ENCODE data around the gene SMCP.

The SMCP gene

DNA sequence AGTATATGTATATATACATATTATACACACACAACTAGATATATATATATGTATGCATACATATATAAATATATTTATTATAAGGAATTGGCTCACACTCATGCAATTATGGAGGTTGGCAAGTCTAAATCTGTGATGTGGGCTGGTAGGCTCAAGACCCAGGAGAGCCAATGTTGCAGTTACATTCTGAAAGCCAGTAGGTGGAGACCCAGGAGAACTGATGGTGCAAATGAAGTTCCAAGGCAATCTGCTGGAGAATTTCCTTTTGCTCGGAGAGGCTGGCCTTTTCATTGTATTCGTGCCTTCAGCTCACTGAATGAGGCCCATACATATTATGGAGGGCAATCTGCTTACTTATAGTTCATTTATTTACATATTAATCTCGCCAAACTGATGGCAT lies 39.7 kb downstream of the SMCP start:
- Histone ChIP-seq H3K9me2 (replicated peaks; ENCODE audit: low read depth, low read length) (no peaks in the 10 kb centered on the region), H2AFZ (ENCODE audit: low read length) (no peak overlapping the region), H3K4me3 (ENCODE audit: low read length, poor library complexity, severe bottlenecking) (no peak overlapping the region), H4K20me1 (ENCODE audit: insufficient read depth, low read length, poor library complexity, severe bottlenecking) (no peaks in the 10 kb centered on the region), H3K9me3 (ENCODE audit: insufficient read depth, low read depth, low read length) (no peaks in the 10 kb centered on the region), H3K27me3 (ENCODE audit: insufficient read depth, low read length, poor library complexity, severe bottlenecking) (no peaks in the 10 kb centered on the region), H3K36me3 (ENCODE audit: insufficient read depth, low read length) (no peaks in the 10 kb centered on the region), H3K9ac (ENCODE audit: low read depth, low read length, poor library complexity, severe bottlenecking) (no peak overlapping the region), H3K4me2 (ENCODE audit: low read depth, low read length, poor library complexity, severe bottlenecking) (no peak overlapping the region), H3F3A (ENCODE audit: low read depth) (no peaks in the 10 kb centered on the region), H3K4me1 (ENCODE audit: insufficient read depth, low read length, poor library complexity, severe bottlenecking) (no peaks in the 10 kb centered on the region), H3K79me2 (ENCODE audit: insufficient read depth, low read length) (no peaks in the 10 kb centered on the region)
- TF ChIP-seq, protein P1, sequence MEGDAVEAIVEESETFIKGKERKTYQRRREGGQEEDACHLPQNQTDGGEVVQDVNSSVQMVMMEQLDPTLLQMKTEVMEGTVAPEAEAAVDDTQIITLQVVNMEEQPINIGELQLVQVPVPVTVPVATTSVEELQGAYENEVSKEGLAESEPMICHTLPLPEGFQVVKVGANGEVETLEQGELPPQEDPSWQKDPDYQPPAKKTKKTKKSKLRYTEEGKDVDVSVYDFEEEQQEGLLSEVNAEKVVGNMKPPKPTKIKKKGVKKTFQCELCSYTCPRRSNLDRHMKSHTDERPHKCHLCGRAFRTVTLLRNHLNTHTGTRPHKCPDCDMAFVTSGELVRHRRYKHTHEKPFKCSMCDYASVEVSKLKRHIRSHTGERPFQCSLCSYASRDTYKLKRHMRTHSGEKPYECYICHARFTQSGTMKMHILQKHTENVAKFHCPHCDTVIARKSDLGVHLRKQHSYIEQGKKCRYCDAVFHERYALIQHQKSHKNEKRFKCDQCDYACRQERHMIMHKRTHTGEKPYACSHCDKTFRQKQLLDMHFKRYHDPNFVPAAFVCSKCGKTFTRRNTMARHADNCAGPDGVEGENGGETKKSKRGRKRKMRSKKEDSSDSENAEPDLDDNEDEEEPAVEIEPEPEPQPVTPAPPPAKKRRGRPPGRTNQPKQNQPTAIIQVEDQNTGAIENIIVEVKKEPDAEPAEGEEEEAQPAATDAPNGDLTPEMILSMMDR (conservative IDR thresholded peaks at IDR 0.05; ENCODE audit: low read length), result no peak

DNA sequence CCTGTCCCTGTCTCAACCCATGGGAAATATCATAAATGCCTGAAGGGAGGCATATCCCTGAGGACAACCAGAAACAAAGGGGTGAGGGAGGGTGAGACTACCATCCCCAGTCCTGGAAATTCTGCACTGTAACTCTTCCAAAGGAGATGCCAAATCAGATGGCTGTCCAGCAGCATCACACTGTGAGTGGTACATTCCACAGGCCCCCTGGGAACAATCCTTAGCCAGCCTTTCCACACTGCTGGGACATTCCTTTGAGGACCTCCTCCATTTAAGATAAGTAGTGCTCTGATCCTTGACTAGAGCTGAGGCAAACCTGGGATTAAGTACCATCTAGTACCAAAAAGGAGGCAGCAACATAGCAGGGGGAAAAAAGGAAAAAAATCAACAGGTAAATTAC lies 40.9 kb downstream of the SMCP start:
- Histone ChIP-seq H3K36me3 (ENCODE audit: insufficient read depth, low read length) (no peaks in the 10 kb centered on the region), H3K4me1 (ENCODE audit: insufficient read depth, low read length, poor library complexity, severe bottlenecking) (no peaks in the 10 kb centered on the region), H4K20me1 (ENCODE audit: insufficient read depth, low read length, poor library complexity, severe bottlenecking) (no peaks in the 10 kb centered on the region), H3K4me2 (ENCODE audit: low read depth, low read length, poor library complexity, severe bottlenecking) (no peak overlapping the region), H3K9ac (ENCODE audit: low read depth, low read length, poor library complexity, severe bottlenecking) (no peak overlapping the region), H3K9me3 (ENCODE audit: insufficient read depth, low read depth, low read length) (no peaks in the 10 kb centered on the region), H3K79me2 (ENCODE audit: insufficient read depth, low read length) (no peaks in the 10 kb centered on the region), H3F3A (ENCODE audit: low read depth) (no peaks in the 10 kb centered on the region), H3K27me3 (ENCODE audit: insufficient read depth, low read length, poor library complexity, severe bottlenecking) (no peaks in the 10 kb centered on the region), H3K4me3 (ENCODE audit: low read length, poor library complexity, severe bottlenecking) (no peak overlapping the region), H3K9me2 (replicated peaks; ENCODE audit: low read depth, low read length) (no peaks in the 10 kb centered on the region), H2AFZ (ENCODE audit: low read length) (no peak overlapping the region)
- TF ChIP-seq EZH2phosphoT487 (IDR thresholded peaks at IDR 0.05; ENCODE audit: borderline replicate concordance), result no peak
- TF ChIP-seq, protein P1 (conservative IDR thresholded peaks at IDR 0.05; ENCODE audit: low read length), result no peak

DNA sequence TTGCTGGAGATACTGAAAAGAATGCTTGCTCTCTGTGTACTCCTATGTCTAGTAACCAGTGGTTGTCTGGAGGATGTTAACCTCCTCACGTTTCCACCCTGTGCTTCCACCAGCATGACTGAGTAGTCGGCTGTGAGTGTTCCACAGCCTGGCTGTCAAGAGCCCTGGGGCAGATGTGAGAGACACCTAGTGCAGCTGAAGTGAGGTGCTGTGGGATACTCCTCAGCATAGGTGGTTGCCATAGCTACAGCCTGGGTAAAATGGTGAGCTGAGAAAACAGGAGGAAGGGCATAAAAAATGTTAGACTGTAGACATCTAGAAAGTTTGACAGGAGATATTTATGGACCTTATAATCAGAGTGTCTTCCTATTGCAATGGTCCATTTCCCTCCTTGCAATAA lies 46.1 kb downstream of the SMCP start:
- no peaks in the 10 kb centered on the region for H3F3A ChIP-seq (ENCODE audit: low read depth)
- H3K4me3 ChIP-seq (ENCODE audit: low read length, poor library complexity, severe bottlenecking), result no peak overlapping the region
- H4K20me1 ChIP-seq (ENCODE audit: insufficient read depth, low read length, poor library complexity, severe bottlenecking), result no peaks in the 10 kb centered on the region
- H3K9me2 ChIP-seq (replicated peaks; ENCODE audit: low read depth, low read length), result no peaks in the 10 kb centered on the region
- H3K9ac ChIP-seq (ENCODE audit: low read depth, low read length, poor library complexity, severe bottlenecking), result no peak overlapping the region
- no peaks in the 10 kb centered on the region for H3K27me3 ChIP-seq (ENCODE audit: insufficient read depth, low read length, poor library complexity, severe bottlenecking)
- no peak for TF ChIP-seq EZH2phosphoT487 (IDR thresholded peaks at IDR 0.05; ENCODE audit: borderline replicate concordance)
- TF ChIP-seq, protein P1 (conservative IDR thresholded peaks at IDR 0.05; ENCODE audit: low read length), result no peak
- H3K4me2 ChIP-seq (ENCODE audit: low read depth, low read length, poor library complexity, severe bottlenecking), result no peak overlapping the region
- no peaks in the 10 kb centered on the region for H3K79me2 ChIP-seq (ENCODE audit: insufficient read depth, low read length)
- no peaks in the 10 kb centered on the region for H3K36me3 ChIP-seq (ENCODE audit: insufficient read depth, low read length)
- no peaks in the 10 kb centered on the region for H3K9me3 ChIP-seq (ENCODE audit: insufficient read depth, low read depth, low read length)
- no peaks in the 10 kb centered on the region for H3K4me1 ChIP-seq (ENCODE audit: insufficient read depth, low read length, poor library complexity, severe bottlenecking)
- no peak overlapping the region for H2AFZ ChIP-seq (ENCODE audit: low read length)
